ENCODE measurements around the gene RUNX2. TPM values are rescaled to one million over a fixed set of nuclear protein-coding genes. Genes with fewer than 3 reads are reported as not detected.

The RUNX2 gene
- total and polyA plus RNA-seq, 4 donors: 0.09 to 1.5 (median 0.75) TPM

DNA sequence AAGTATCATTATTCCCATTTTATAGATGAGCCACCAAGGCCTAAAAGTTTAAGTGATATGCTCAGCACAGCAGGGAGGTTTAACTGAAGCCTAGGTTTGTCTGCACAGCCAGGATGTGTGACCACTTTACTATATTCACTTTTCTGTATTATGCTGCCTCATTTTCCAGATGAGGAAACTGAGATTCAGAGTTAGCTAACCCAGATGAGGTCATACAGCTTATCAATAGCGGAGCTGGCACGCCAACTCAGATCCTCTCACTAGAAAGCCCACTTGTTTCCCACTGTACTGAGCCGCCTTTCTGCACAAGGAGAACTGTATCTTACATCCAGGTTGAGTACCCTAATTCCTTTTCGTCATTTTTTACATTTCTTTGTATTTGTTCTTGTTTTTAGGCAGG lies 181.3 kb downstream of the RUNX2 start:
- Histone ChIP-seq H3K4me1 (ENCODE audit: control insufficient read depth in 4 of 4, insufficient read depth in 4 of 4, low read length in 3 of 4) (no peaks in the 10 kb centered on the region), H3K36me3 (ENCODE audit: control insufficient read depth in 4 of 4, insufficient read depth in 3 of 4, low read depth in 1 of 4, low read length in 3 of 4) (no peaks in the 10 kb centered on the region), H3K4me3 (ENCODE audit: low read depth in 1 of 3, low read length in 3 of 3) (no peak overlapping the region), H3K9me3 (ENCODE audit: control insufficient read depth in 4 of 4, low read length in 3 of 4) (no peaks in the 10 kb centered on the region), H3K9ac (ENCODE audit: low read depth in 1 of 2, low read length in 2 of 2) (no peak overlapping the region), H3K27me3 (ENCODE audit: control insufficient read depth in 4 of 4, insufficient read depth in 4 of 4, low read length in 3 of 4) (no peaks in the 10 kb centered on the region), H3K27ac (ENCODE audit: low read depth in 1 of 2, low read length in 2 of 2) (no peak overlapping the region)
- no peak for TF ChIP-seq TAF1 (conservative IDR thresholded peaks at IDR 0.05)
- TF ChIP-seq, protein P1, sequence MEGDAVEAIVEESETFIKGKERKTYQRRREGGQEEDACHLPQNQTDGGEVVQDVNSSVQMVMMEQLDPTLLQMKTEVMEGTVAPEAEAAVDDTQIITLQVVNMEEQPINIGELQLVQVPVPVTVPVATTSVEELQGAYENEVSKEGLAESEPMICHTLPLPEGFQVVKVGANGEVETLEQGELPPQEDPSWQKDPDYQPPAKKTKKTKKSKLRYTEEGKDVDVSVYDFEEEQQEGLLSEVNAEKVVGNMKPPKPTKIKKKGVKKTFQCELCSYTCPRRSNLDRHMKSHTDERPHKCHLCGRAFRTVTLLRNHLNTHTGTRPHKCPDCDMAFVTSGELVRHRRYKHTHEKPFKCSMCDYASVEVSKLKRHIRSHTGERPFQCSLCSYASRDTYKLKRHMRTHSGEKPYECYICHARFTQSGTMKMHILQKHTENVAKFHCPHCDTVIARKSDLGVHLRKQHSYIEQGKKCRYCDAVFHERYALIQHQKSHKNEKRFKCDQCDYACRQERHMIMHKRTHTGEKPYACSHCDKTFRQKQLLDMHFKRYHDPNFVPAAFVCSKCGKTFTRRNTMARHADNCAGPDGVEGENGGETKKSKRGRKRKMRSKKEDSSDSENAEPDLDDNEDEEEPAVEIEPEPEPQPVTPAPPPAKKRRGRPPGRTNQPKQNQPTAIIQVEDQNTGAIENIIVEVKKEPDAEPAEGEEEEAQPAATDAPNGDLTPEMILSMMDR (IDR thresholded peaks at IDR 0.05; ENCODE audit: low read depth, low read length, missing input control): no peak
- TF ChIP-seq FOXA2 (IDR thresholded peaks at IDR 0.05): no peak
- TF ChIP-seq, protein P2, sequence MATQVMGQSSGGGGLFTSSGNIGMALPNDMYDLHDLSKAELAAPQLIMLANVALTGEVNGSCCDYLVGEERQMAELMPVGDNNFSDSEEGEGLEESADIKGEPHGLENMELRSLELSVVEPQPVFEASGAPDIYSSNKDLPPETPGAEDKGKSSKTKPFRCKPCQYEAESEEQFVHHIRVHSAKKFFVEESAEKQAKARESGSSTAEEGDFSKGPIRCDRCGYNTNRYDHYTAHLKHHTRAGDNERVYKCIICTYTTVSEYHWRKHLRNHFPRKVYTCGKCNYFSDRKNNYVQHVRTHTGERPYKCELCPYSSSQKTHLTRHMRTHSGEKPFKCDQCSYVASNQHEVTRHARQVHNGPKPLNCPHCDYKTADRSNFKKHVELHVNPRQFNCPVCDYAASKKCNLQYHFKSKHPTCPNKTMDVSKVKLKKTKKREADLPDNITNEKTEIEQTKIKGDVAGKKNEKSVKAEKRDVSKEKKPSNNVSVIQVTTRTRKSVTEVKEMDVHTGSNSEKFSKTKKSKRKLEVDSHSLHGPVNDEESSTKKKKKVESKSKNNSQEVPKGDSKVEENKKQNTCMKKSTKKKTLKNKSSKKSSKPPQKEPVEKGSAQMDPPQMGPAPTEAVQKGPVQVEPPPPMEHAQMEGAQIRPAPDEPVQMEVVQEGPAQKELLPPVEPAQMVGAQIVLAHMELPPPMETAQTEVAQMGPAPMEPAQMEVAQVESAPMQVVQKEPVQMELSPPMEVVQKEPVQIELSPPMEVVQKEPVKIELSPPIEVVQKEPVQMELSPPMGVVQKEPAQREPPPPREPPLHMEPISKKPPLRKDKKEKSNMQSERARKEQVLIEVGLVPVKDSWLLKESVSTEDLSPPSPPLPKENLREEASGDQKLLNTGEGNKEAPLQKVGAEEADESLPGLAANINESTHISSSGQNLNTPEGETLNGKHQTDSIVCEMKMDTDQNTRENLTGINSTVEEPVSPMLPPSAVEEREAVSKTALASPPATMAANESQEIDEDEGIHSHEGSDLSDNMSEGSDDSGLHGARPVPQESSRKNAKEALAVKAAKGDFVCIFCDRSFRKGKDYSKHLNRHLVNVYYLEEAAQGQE (IDR thresholded peaks at IDR 0.05): no peak
- TF ChIP-seq SP1 (IDR thresholded peaks at IDR 0.05): no peak
- TF ChIP-seq FOXA1 (IDR thresholded peaks at IDR 0.05): no peak
- no peak for TF ChIP-seq GABPA (IDR thresholded peaks at IDR 0.05 in 1 of 2, conservative IDR thresholded peaks at IDR 0.05 in 1 of 2)
- WGBS: 95% methylated on average over 4 of the region's 4 CpGs
- no peak for DNase-seq (ENCODE audit: low spot score)

DNA sequence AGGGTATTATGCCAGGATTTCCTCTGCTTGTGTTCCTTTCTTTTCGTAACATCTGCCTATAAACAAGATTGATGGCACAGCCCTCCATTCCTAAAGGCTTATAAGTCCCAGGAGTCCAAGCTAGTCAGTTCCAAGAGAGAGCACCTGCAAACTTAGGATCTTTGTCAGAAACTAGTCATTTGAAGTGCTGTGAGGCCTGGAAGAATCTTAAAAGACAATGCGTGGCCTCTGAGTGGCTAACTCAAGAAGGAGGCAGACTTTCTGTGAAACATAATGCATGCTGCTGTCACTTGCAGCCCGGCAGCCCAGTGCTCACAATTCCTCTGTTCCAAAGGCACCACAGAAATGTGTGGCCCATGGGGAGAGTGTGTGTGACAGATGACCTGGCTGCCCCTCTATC lies 184.6 kb downstream of the RUNX2 start:
- no peak for DNase-seq (ENCODE audit: low spot score)
- 83% methylated on average over 3 of the region's 3 CpGs for WGBS
- TF ChIP-seq RXRA (IDR thresholded peaks at IDR 0.05): no peak
- TF ChIP-seq, protein P3, sequence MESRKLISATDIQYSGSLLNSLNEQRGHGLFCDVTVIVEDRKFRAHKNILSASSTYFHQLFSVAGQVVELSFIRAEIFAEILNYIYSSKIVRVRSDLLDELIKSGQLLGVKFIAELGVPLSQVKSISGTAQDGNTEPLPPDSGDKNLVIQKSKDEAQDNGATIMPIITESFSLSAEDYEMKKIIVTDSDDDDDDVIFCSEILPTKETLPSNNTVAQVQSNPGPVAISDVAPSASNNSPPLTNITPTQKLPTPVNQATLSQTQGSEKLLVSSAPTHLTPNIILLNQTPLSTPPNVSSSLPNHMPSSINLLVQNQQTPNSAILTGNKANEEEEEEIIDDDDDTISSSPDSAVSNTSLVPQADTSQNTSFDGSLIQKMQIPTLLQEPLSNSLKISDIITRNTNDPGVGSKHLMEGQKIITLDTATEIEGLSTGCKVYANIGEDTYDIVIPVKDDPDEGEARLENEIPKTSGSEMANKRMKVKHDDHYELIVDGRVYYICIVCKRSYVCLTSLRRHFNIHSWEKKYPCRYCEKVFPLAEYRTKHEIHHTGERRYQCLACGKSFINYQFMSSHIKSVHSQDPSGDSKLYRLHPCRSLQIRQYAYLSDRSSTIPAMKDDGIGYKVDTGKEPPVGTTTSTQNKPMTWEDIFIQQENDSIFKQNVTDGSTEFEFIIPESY (IDR thresholded peaks at IDR 0.05): no peak
- Histone ChIP-seq H3K4me3 (ENCODE audit: low read depth in 1 of 3, low read length in 3 of 3) (no peak overlapping the region), H3K27me3 (ENCODE audit: control insufficient read depth in 4 of 4, insufficient read depth in 4 of 4, low read length in 3 of 4) (no peaks in the 10 kb centered on the region), H3K4me1 (ENCODE audit: control insufficient read depth in 4 of 4, insufficient read depth in 4 of 4, low read length in 3 of 4) (no peaks in the 10 kb centered on the region), H3K9ac (ENCODE audit: low read depth in 1 of 2, low read length in 2 of 2) (no peak overlapping the region), H3K9me3 (ENCODE audit: control insufficient read depth in 4 of 4, low read length in 3 of 4) (no peaks in the 10 kb centered on the region), H3K36me3 (ENCODE audit: control insufficient read depth in 4 of 4, insufficient read depth in 3 of 4, low read depth in 1 of 4, low read length in 3 of 4) (no peaks in the 10 kb centered on the region), H3K27ac (ENCODE audit: low read depth in 1 of 2, low read length in 2 of 2) (no peak overlapping the region)

DNA sequence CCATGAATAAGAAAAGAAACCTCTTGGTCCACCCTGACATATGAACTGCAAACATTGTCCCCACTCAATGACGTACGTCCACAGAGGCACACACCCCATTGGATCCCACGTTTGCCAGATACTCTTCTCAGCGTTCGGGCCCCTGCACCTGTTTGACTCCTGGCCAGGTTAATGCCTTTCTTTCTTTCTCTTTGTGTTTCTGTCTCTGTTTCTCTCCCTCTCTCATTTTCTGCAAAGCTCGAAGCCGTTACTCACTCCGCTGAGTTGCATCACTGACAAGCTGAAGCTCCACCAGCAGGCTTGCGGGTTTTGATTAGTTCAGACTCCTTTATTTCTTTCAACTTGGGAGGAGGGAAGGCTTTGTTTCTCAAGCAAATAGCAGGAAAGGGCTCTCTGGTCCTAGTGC lies 185.1 kb downstream of the RUNX2 start:
- Histone ChIP-seq H3K9me3 (ENCODE audit: control insufficient read depth in 4 of 4, low read length in 3 of 4) (no peaks in the 10 kb centered on the region), H3K27ac (ENCODE audit: low read depth in 1 of 2, low read length in 2 of 2) (no peak overlapping the region), H3K27me3 (ENCODE audit: control insufficient read depth in 4 of 4, insufficient read depth in 4 of 4, low read length in 3 of 4) (no peaks in the 10 kb centered on the region), H3K9ac (ENCODE audit: low read depth in 1 of 2, low read length in 2 of 2) (no peak overlapping the region), H3K36me3 (ENCODE audit: control insufficient read depth in 4 of 4, insufficient read depth in 3 of 4, low read depth in 1 of 4, low read length in 3 of 4) (no peaks in the 10 kb centered on the region), H3K4me3 (ENCODE audit: low read depth in 1 of 3, low read length in 3 of 3) (no peak overlapping the region), H3K4me1 (ENCODE audit: control insufficient read depth in 4 of 4, insufficient read depth in 4 of 4, low read length in 3 of 4) (no peaks in the 10 kb centered on the region)
- DNase-seq (ENCODE audit: low spot score): no peak
- WGBS: 92% methylated on average over 9 of the region's 9 CpGs
- TF ChIP-seq NR2F2 (IDR thresholded peaks at IDR 0.05) (no peak), HNF4A (conservative IDR thresholded peaks at IDR 0.05) (no peak), RAD21 (IDR thresholded peaks at IDR 0.05) (no peak), YY1 (IDR thresholded peaks at IDR 0.05) (no peak), HNF4G (IDR thresholded peaks at IDR 0.05) (no peak), SP1 (IDR thresholded peaks at IDR 0.05) (no peak), GABPA (IDR thresholded peaks at IDR 0.05 in 1 of 2, conservative IDR thresholded peaks at IDR 0.05 in 1 of 2) (no peak), JUND (IDR thresholded peaks at IDR 0.05) (no peak)
- TF ChIP-seq, protein P4, sequence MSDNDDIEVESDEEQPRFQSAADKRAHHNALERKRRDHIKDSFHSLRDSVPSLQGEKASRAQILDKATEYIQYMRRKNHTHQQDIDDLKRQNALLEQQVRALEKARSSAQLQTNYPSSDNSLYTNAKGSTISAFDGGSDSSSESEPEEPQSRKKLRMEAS (IDR thresholded peaks at IDR 0.05): no peak
- TF ChIP-seq, protein P2 (IDR thresholded peaks at IDR 0.05): no peak
- TF ChIP-seq, protein P5, sequence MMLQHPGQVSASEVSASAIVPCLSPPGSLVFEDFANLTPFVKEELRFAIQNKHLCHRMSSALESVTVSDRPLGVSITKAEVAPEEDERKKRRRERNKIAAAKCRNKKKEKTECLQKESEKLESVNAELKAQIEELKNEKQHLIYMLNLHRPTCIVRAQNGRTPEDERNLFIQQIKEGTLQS (IDR thresholded peaks at IDR 0.05): no peak

Data from liver (tissue), 9 donors.